HCT116 (cell line): Measurements from ENCODE around the gene CNTFR. TPM values are rescaled to one million over a fixed set of nuclear protein-coding genes. Genes with fewer than 3 reads are reported as not detected.

Source experiments
- ATAC-seq: fragments of 200-7000 bp; cut with Tn5 transposase; 2 replicates; pipeline ENCODE4 v1.9.1; 2020; ENCODE audit warnings: mild to moderate bottlenecking, moderate library complexity
- BruUV-seq: library from RNA; stranded (reverse); fragments of 400-500 nt; replicated peaks from 2 replicates; lab custom pipeline; 2021; lab: Mats Ljungman, UMichigan
- CTCF ChIA-PET: fragments of 300-600 bp; sonication (Branson Sonifier 250); formaldehyde crosslinking; loops from one replicate; lab custom pipeline; 2021; ENCODE audit warnings: antibody characterized with exemption; lab: Charles Lee
- POLR2A ChIA-PET: fragments of 300-600, 350-600 bp; sonication (Branson Sonifier 250); formaldehyde crosslinking; loops from one replicate; lab custom pipeline; 2021; ENCODE audit warnings: antibody characterized with exemption; lab: Charles Lee
- RAD21 ChIA-PET, 2 experiments: fragments of 300-600 bp; sonication (Branson Sonifier 250); formaldehyde crosslinking; loops; one replicate each; lab custom pipeline; 2023; ENCODE audit warnings: low total read pairs in 2 of 2; ENCODE audit not compliant: uncharacterized antibody in 2 of 2, unreplicated experiment in 2 of 2, low non-redundant PET in 1 of 2; lab: Charles Lee
- DNase-seq: peaks from one replicate; pipeline ENCODE4 v3.0.0-alpha.2; 2010; ENCODE audit warnings: low read depth, low spot score
- H2AFZ ChIP-seq: fragments of 200-600 bp; shearing (Covaris generic), sonication (generic); 2 replicates; pipeline ENCODE4 v1.6.1; 2017; ENCODE audit warnings: low read depth, mixed run types, mixed read lengths, antibody characterized with exemption, low read length; ENCODE audit not compliant: poor library complexity, severe bottlenecking
- H3K27ac ChIP-seq: 2 replicates; pipeline ENCODE4 v1.5.1; 2012; ENCODE audit warnings: low read depth, low read length
- H3K27me3 ChIP-seq: fragments of 200-600 bp; sonication (generic); 2 replicates; pipeline ENCODE4 v1.6.1; 2016; ENCODE audit warnings: mixed run types, low read length, mixed read lengths; ENCODE audit not compliant: insufficient read depth
- H3K36me3 ChIP-seq, 2 experiments: fragments of 200-500 bp in 1 of 2; fragments of 200-600 bp in 1 of 2; sonication (Bioruptor generic) in 1 of 2; sonication (generic) in 1 of 2; 2 replicates each; pipeline versions ENCODE4 v1.5.1 to v1.6.1; 2014 to 2016; ENCODE audit warnings: low read length in 2 of 2, inconsistent platforms in 1 of 2, mixed read lengths in 1 of 2, mixed run types in 1 of 2; ENCODE audit not compliant: insufficient read depth in 2 of 2, control insufficient read depth in 1 of 2
- H3K4me1 ChIP-seq, 2 experiments: fragments of 200-600 bp in 1 of 2; sonication (generic) in 1 of 2; 2 replicates each; pipeline versions ENCODE4 v1.5.1 to v1.6.1; 2012 to 2017; ENCODE audit warnings: low read length in 2 of 2, inconsistent platforms in 1 of 2, mild to moderate bottlenecking in 1 of 2, mixed read lengths in 1 of 2, mixed run types in 1 of 2, moderate library complexity in 1 of 2; ENCODE audit not compliant: insufficient read depth in 2 of 2, control insufficient read depth in 1 of 2
- H3K4me2 ChIP-seq: fragments of 200-600 bp; sonication (generic); 2 replicates; pipeline ENCODE4 v1.6.1; 2017; ENCODE audit warnings: mixed run types, low read length, mixed read lengths
- H3K4me3 ChIP-seq, 2 experiments: fragments of 200-600 bp in 1 of 2; sonication (generic) in 1 of 2; replicated peaks in 1 of 2; 2 replicates each; pipeline ENCODE4 v1.5.1; 2011 to 2016; ENCODE audit warnings: low read length in 2 of 2, control low read depth in 1 of 2, low read depth in 1 of 2, mild to moderate bottlenecking in 1 of 2, mixed read lengths in 1 of 2, mixed run types in 1 of 2
- H3K79me2 ChIP-seq: fragments of 200-600 bp; sonication (generic); 2 replicates; pipeline ENCODE4 v1.6.1; 2017; ENCODE audit warnings: mild to moderate bottlenecking, mixed run types, low read length, moderate library complexity, mixed read lengths; ENCODE audit not compliant: insufficient read depth
- H3K9ac ChIP-seq: fragments of 200-600 bp; sonication (generic); 2 replicates; pipeline ENCODE4 v1.6.1; 2016; ENCODE audit warnings: low read length, mixed read lengths
- H3K9me2 ChIP-seq: fragments of 200-600 bp; sonication (generic), shearing (Covaris generic); 2 replicates; pipeline ENCODE4 v1.6.1; 2017; ENCODE audit warnings: mixed run types, mild to moderate bottlenecking, moderate library complexity; ENCODE audit not compliant: insufficient read depth
- H3K9me3 ChIP-seq, 2 experiments: fragments of 200-500 bp in 1 of 2; fragments of 200-600 bp in 1 of 2; sonication (Bioruptor generic) in 1 of 2; sonication (generic) in 1 of 2; 2 replicates each; pipeline ENCODE4 v1.6.1; 2014 to 2017; ENCODE audit warnings: low read length in 2 of 2, mixed read lengths in 2 of 2, inconsistent platforms in 1 of 2, low read depth in 1 of 2, mild to moderate bottlenecking in 1 of 2, mixed run types in 1 of 2, moderate library complexity in 1 of 2; ENCODE audit not compliant: control insufficient read depth in 1 of 2, insufficient read depth in 1 of 2
- H4K20me1 ChIP-seq: fragments of 200-600 bp; sonication (generic), shearing (Covaris generic); 2 replicates; pipeline ENCODE4 v1.6.1; 2017; ENCODE audit warnings: mixed run types, mild to moderate bottlenecking, moderate library complexity; ENCODE audit not compliant: insufficient read depth
- CBX3 ChIP-seq: IDR thresholded peaks from 2 replicates; pipeline ENCODE4 v1.6.1; 2012; ENCODE audit warnings: low read depth
- CEBPB ChIP-seq: IDR thresholded peaks from 2 replicates; pipeline ENCODE4 v1.6.1; 2012; ENCODE audit warnings: low read depth
- EGR1 ChIP-seq: IDR thresholded peaks from 2 replicates; pipeline ENCODE4 v1.6.1; 2012; ENCODE audit warnings: low read depth
- ELF1 ChIP-seq: IDR thresholded peaks from 2 replicates; pipeline ENCODE4 v1.6.1; 2012; ENCODE audit warnings: low read depth, borderline replicate concordance
- EZH2 ChIP-seq: fragments of 200-600 bp; sonication (generic); IDR thresholded peaks from 2 replicates; pipeline ENCODE4 v1.6.1; 2017; ENCODE audit warnings: antibody characterized with exemption, mixed run types
- EZH2phosphoT487 ChIP-seq: fragments of 200-600 bp; IDR thresholded peaks from 2 replicates; pipeline ENCODE4 v1.6.1; 2018; ENCODE audit warnings: antibody characterized with exemption, borderline replicate concordance
- FOSL1 ChIP-seq: IDR thresholded peaks from 2 replicates; pipeline ENCODE4 v1.6.1; 2012; ENCODE audit warnings: low read depth
- JUND ChIP-seq: IDR thresholded peaks from 2 replicates; pipeline ENCODE4 v1.6.1; 2012
- POLR2A ChIP-seq: IDR thresholded peaks from 2 replicates; pipeline ENCODE4 v1.7.0; 2011; ENCODE audit warnings: borderline replicate concordance; ENCODE audit not compliant: insufficient read depth, insufficient read length; ENCODE audit errors: extremely low read depth
- POLR2AphosphoS5 ChIP-seq: IDR thresholded peaks from 2 replicates; pipeline ENCODE4 v1.6.1; 2011; ENCODE audit warnings: mild to moderate bottlenecking, low read depth, low read length, moderate library complexity
- SIN3A ChIP-seq: IDR thresholded peaks from 2 replicates; pipeline ENCODE4 v1.6.1; 2012; ENCODE audit warnings: low read depth
- SRF ChIP-seq: IDR thresholded peaks from 2 replicates; pipeline ENCODE4 v1.6.1; 2012; ENCODE audit warnings: low read depth
- TCF7L2 ChIP-seq: IDR thresholded peaks from 2 replicates; pipeline ENCODE4 v1.7.0; 2011; ENCODE audit warnings: borderline replicate concordance, inconsistent platforms; ENCODE audit not compliant: insufficient read depth, insufficient read length; ENCODE audit errors: extremely low read depth
- YY1 ChIP-seq: IDR thresholded peaks from 2 replicates; pipeline ENCODE4 v1.6.1; 2011; ENCODE audit warnings: low read length, low read depth, moderate library complexity, mild to moderate bottlenecking; ENCODE audit not compliant: insufficient replicate concordance; ENCODE audit errors: extremely low read depth
- ZFX ChIP-seq: fragments of 450-650 bp; IDR thresholded peaks from 2 replicates; pipeline ENCODE4 v1.6.1; 2017
- ZNF274 ChIP-seq: fragments of 200-500 bp; sonication (Bioruptor generic); IDR thresholded peaks from 2 replicates; pipeline ENCODE4 v1.6.1; 2014; ENCODE audit warnings: mild to moderate bottlenecking, low read depth, low read length, inconsistent platforms
- intact Hi-C: fragments of 100-400 bp; cut with micrococcal nuclease; formaldehyde crosslinking; loops from 2 replicates; pipeline ENCODE4 v1.10.0; 2022
- total RNA-seq: library from RNA; stranded (reverse); gene quantifications from one replicate; pipeline ENCODE4 v1.2.1, GENCODE V29; 2021; ENCODE audit not compliant: unreplicated experiment
- TF ChIP-seq, protein P1 (sequence below): IDR thresholded peaks from 2 replicates; pipeline ENCODE4 v1.6.1; 2012
- TF ChIP-seq, protein P2 (sequence below): IDR thresholded peaks from 2 replicates; pipeline ENCODE4 v1.6.1; 2011; ENCODE audit warnings: mild to moderate bottlenecking, low read length, moderate library complexity; ENCODE audit not compliant: insufficient replicate concordance; ENCODE audit errors: extremely low read depth

CNTFR gene
- total RNA-seq, 1 experiment from 2014 or later, result not detected

DNA sequence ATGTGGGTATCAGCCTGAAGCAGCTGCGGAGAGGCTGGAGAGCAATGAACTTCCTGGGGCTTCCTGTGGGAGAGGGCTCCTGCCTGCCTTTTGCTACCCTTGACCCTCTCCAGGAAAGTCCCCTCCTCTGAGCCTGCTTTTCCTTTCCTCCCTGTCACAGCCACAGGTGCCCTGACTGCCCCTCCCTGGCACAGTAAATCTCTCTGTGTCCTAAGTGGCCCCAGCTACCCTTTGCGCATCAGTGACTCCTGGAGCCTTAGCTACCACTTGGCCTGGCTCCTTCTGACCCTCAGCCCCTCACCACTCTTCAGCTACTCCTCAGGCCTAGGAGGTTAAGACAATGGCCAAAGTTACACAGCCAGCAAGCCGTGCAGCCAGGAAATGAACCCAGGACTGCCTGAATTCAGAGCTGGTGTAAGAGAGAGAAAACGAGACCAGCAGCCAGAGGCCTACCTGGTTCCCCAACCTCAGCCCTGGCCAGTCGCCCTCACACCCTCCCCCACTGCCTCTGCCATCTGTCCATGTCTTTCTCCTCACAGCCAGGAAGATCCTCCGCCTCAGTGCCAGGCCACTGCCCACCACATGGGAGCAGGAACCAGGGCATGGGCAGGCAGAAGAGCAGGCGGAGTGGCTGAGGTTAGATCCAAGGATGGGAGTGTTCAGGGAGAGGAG lies 18.6 kb downstream of the CNTFR start:
- TF ChIP-seq YY1 (no peak), JUND (no peak), SIN3A (no peak), POLR2AphosphoS5 (no peak), TCF7L2 (no peak), EGR1 (no peak), EZH2phosphoT487 (no peak)
- RAD21 ChIA-PET, result no interaction called here
- Histone ChIP-seq H3K27me3 (no peaks in the 10 kb centered on the region), H3K4me3 (no peak overlapping the region), H3K9ac (no peak overlapping the region), H3K79me2 (no peaks in the 10 kb centered on the region), H2AFZ (no peak overlapping the region), H3K4me2 (no peak overlapping the region), H3K27ac (no peak overlapping the region), H3K4me1 (no peaks in the 10 kb centered on the region; a peak in 1 of 4 replicates), H3K9me3 (no peaks in the 10 kb centered on the region), H3K36me3 (no peaks in the 10 kb centered on the region), H3K9me2 (no peaks in the 10 kb centered on the region), H4K20me1 (no peaks in the 10 kb centered on the region)
- no peak for DNase-seq
- CTCF ChIA-PET, result interaction anchor here (1.0 kb wide), 1 partner anchor 21 kb away, joined by 3 read pairs; no protein-coding TSS in a partner anchor
- intact Hi-C loops, result no loop called here
- no TSS peak for BruUV-seq
- ATAC-seq, result no peak
- POLR2A ChIA-PET, result no interaction called here

DNA sequence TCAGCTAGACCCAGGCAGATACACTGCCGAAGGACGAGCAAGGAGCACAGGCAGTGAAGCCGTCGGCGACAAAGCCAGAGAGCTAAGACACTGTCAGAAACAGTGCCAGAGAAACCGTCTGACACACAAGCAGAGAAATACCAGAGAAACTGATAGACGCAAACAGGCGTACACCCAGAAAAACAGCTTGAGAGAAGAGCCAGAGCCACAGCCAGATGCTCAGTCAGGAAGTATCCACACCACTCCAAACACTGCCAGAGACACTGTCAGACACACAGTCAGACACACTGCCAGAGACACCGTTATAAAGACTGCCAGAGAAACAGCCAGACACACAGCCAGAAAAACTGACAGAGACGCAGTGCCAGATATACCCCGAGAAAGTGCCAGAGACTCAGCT lies 19.1 kb downstream of the CNTFR start:
- RAD21 ChIA-PET, result no interaction called here
- Histone ChIP-seq H3K9me3 (no peaks in the 10 kb centered on the region), H3K9ac (no peak overlapping the region), H2AFZ (no peak overlapping the region), H3K4me2 (no peak overlapping the region), H3K79me2 (no peaks in the 10 kb centered on the region), H3K4me1 (no peaks in the 10 kb centered on the region; a peak in 1 of 4 replicates), H3K27me3 (no peaks in the 10 kb centered on the region), H3K4me3 (no peak overlapping the region), H3K36me3 (no peaks in the 10 kb centered on the region), H3K9me2 (no peaks in the 10 kb centered on the region), H3K27ac (no peak overlapping the region), H4K20me1 (no peaks in the 10 kb centered on the region)
- DNase-seq (no peak), ATAC-seq (no peak)
- POLR2A ChIA-PET, result no interaction called here
- intact Hi-C loops, result no loop called here
- BruUV-seq, result no TSS peak
- no peak for TF ChIP-seq EZH2
- TF ChIP-seq SRF, result no peak
- no peak for TF ChIP-seq EGR1
- no peak for TF ChIP-seq CBX3
- TF ChIP-seq FOSL1, result no peak
- TF ChIP-seq ELF1, result no peak
- TF ChIP-seq TCF7L2, result no peak
- TF ChIP-seq CEBPB, result no peak
- no peak for TF ChIP-seq JUND
- TF ChIP-seq, protein P1, sequence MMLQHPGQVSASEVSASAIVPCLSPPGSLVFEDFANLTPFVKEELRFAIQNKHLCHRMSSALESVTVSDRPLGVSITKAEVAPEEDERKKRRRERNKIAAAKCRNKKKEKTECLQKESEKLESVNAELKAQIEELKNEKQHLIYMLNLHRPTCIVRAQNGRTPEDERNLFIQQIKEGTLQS, result no peak
- TF ChIP-seq POLR2A, result no peak
- TF ChIP-seq ZNF274, result no peak
- TF ChIP-seq, protein P2, sequence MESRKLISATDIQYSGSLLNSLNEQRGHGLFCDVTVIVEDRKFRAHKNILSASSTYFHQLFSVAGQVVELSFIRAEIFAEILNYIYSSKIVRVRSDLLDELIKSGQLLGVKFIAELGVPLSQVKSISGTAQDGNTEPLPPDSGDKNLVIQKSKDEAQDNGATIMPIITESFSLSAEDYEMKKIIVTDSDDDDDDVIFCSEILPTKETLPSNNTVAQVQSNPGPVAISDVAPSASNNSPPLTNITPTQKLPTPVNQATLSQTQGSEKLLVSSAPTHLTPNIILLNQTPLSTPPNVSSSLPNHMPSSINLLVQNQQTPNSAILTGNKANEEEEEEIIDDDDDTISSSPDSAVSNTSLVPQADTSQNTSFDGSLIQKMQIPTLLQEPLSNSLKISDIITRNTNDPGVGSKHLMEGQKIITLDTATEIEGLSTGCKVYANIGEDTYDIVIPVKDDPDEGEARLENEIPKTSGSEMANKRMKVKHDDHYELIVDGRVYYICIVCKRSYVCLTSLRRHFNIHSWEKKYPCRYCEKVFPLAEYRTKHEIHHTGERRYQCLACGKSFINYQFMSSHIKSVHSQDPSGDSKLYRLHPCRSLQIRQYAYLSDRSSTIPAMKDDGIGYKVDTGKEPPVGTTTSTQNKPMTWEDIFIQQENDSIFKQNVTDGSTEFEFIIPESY, result no peak
- TF ChIP-seq ZFX, result no peak
- TF ChIP-seq SIN3A, result no peak
- CTCF ChIA-PET, result interaction anchor here (1.0 kb wide), 1 partner anchor 21 kb away, joined by 3 read pairs; no protein-coding TSS in a partner anchor
